HEK293 (cell line): ENCODE data around the gene ZMYND15.

Source experiments
- CTCF ChIA-PET: fragments of 350-600 bp; formaldehyde crosslinking; extraction: SDS; loops from one replicate; lab custom pipeline; 2021; ENCODE audit warnings: antibody characterized with exemption; lab: Yijun Ruan, JAX
- POLR2A ChIA-PET: fragments of 300-600 bp; formaldehyde crosslinking; extraction: SDS; loops from one replicate; lab custom pipeline; 2020; ENCODE audit warnings: antibody characterized with exemption, inconsistent platforms; lab: Yijun Ruan, JAX
- H3K27ac ChIP-seq: fragments of 200-500 bp; sonication (Bioruptor generic); 2 replicates; pipeline ENCODE4 v1.5.1; 2014; ENCODE audit warnings: low read depth, low read length, control low read depth, inconsistent platforms; ENCODE audit errors: extremely low read depth
- H3K36me3 ChIP-seq, 2 experiments: fragments of 200-500 bp in 1 of 2; sonication (Bioruptor generic) in 1 of 2; 1 replicate in 1 of 2; 2 replicates in 1 of 2; pipeline ENCODE4 v1.5.1; 2014 to 2017; ENCODE audit warnings: inconsistent platforms in 2 of 2, low read length in 2 of 2; ENCODE audit not compliant: control insufficient read depth in 2 of 2, insufficient read depth in 1 of 2
- H3K4me1 ChIP-seq: fragments of 200-500 bp; sonication (Bioruptor generic); 2 replicates; pipeline ENCODE4 v1.5.1; 2014; ENCODE audit warnings: mild to moderate bottlenecking, low read length, inconsistent platforms; ENCODE audit not compliant: control insufficient read depth, insufficient read depth
- H3K4me3 ChIP-seq: 2 replicates; pipeline ENCODE4 v1.5.1; 2011; ENCODE audit warnings: low read depth, mild to moderate bottlenecking, control low read depth, low read length, moderate library complexity
- H3K9me3 ChIP-seq: fragments of 200-500 bp; sonication (Bioruptor generic); 2 replicates; pipeline ENCODE4 v1.5.1; 2014; ENCODE audit warnings: low read depth, low read length, inconsistent platforms; ENCODE audit not compliant: control insufficient read depth, insufficient read depth
- BCL11B ChIP-seq: fragments of 450-650 bp; formaldehyde crosslinking; IDR thresholded peaks from 2 replicates; pipeline ENCODE4 v1.5.1; 2016; ENCODE audit warnings: low read depth, missing biosample characterization, missing genetic modification characterization
- SCRT2 ChIP-seq: fragments of 450-650 bp; formaldehyde crosslinking; IDR thresholded peaks from 2 replicates; pipeline ENCODE4 v1.5.1; 2016; ENCODE audit warnings: missing biosample characterization, missing genetic modification characterization
- SP2 ChIP-seq: fragments of 450-650 bp; formaldehyde crosslinking; IDR thresholded peaks from 2 replicates; pipeline ENCODE4 v1.5.1; 2016; ENCODE audit warnings: missing biosample characterization, missing genetic modification characterization
- SP7 ChIP-seq: fragments of 450-650 bp; formaldehyde crosslinking; IDR thresholded peaks from 2 replicates; pipeline ENCODE4 v1.5.1; 2016; ENCODE audit warnings: missing biosample characterization, missing genetic modification characterization
- ZNF121 ChIP-seq: fragments of 450-650 bp; formaldehyde crosslinking; IDR thresholded peaks from 2 replicates; pipeline ENCODE4 v1.5.1; 2016; ENCODE audit warnings: missing biosample characterization, missing genetic modification characterization
- ZNF169 ChIP-seq: fragments of 450-650 bp; formaldehyde crosslinking; IDR thresholded peaks from 2 replicates; pipeline ENCODE4 v1.5.1; 2016; ENCODE audit warnings: missing biosample characterization, missing genetic modification characterization
- ZNF175 ChIP-seq: fragments of 450-650 bp; formaldehyde crosslinking; IDR thresholded peaks from 2 replicates; pipeline ENCODE4 v1.5.1; 2016; ENCODE audit warnings: missing biosample characterization, missing genetic modification characterization
- ZNF211 ChIP-seq: fragments of 450-650 bp; formaldehyde crosslinking; IDR thresholded peaks from 2 replicates; pipeline ENCODE4 v1.5.1; 2016; ENCODE audit warnings: low read depth, missing biosample characterization, missing genetic modification characterization
- ZNF214 ChIP-seq: fragments of 450-650 bp; formaldehyde crosslinking; IDR thresholded peaks from 2 replicates; pipeline ENCODE4 v1.5.1; 2017; ENCODE audit warnings: missing biosample characterization, mild to moderate bottlenecking, missing genetic modification characterization, borderline replicate concordance
- ZNF274 ChIP-seq, 2 experiments: fragments of 200-500 bp in 1 of 2; fragments of 450-650 bp in 1 of 2; sonication (Bioruptor generic) in 1 of 2; formaldehyde crosslinking in 1 of 2; IDR thresholded peaks; 2 replicates each; pipeline versions ENCODE4 v1.5.1 to v1.6.1; 2014 to 2016; ENCODE audit warnings: borderline replicate concordance in 1 of 2, inconsistent platforms in 1 of 2, low read length in 1 of 2, missing biosample characterization in 1 of 2, missing genetic modification characterization in 1 of 2
- ZNF292 ChIP-seq: fragments of 450-650 bp; formaldehyde crosslinking; IDR thresholded peaks from 2 replicates; pipeline ENCODE4 v1.5.1; 2016; ENCODE audit warnings: low read depth, missing biosample characterization, missing genetic modification characterization, borderline replicate concordance
- ZNF354C ChIP-seq: fragments of 450-650 bp; formaldehyde crosslinking; IDR thresholded peaks from 2 replicates; pipeline ENCODE4 v1.5.1; 2016; ENCODE audit warnings: missing biosample characterization, missing genetic modification characterization, low read depth, borderline replicate concordance
- ZNF514 ChIP-seq: fragments of 450-650 bp; formaldehyde crosslinking; IDR thresholded peaks from 2 replicates; pipeline ENCODE4 v1.5.1; 2016; ENCODE audit warnings: missing biosample characterization, missing genetic modification characterization
- ZNF529 ChIP-seq: fragments of 450-650 bp; formaldehyde crosslinking; IDR thresholded peaks from 2 replicates; pipeline ENCODE4 v1.5.1; 2017; ENCODE audit warnings: missing genetic modification characterization, missing biosample characterization; ENCODE audit not compliant: insufficient replicate concordance
- ZNF629 ChIP-seq: fragments of 450-650 bp; formaldehyde crosslinking; IDR thresholded peaks from 2 replicates; pipeline ENCODE4 v1.5.1; 2017; ENCODE audit warnings: missing biosample characterization, missing genetic modification characterization
- ZNF658 ChIP-seq: fragments of 450-650 bp; formaldehyde crosslinking; IDR thresholded peaks from 2 replicates; pipeline ENCODE4; 2016; ENCODE audit warnings: missing biosample characterization, missing genetic modification characterization
- ZNF677 ChIP-seq: fragments of 450-650 bp; IDR thresholded peaks from 2 replicates; pipeline ENCODE4 v1.5.0; 2018; ENCODE audit warnings: missing biosample characterization, mild to moderate bottlenecking, missing genetic modification characterization, moderate library complexity
- ZNF785 ChIP-seq: fragments of 450-650 bp; formaldehyde crosslinking; IDR thresholded peaks from 2 replicates; pipeline ENCODE4 v1.5.1; 2016; ENCODE audit warnings: missing biosample characterization, missing genetic modification characterization
- ZXDB ChIP-seq: fragments of 450-650 bp; formaldehyde crosslinking; IDR thresholded peaks from 2 replicates; pipeline ENCODE4 v1.5.1; 2016; ENCODE audit warnings: missing biosample characterization, missing genetic modification characterization
- TF ChIP-seq, protein P1 (sequence below): fragments of 450-650 bp; formaldehyde crosslinking; IDR thresholded peaks from 2 replicates; pipeline ENCODE4 v1.5.0; 2017; ENCODE audit warnings: missing biosample characterization, missing genetic modification characterization, borderline replicate concordance
- TF ChIP-seq, protein P2 (sequence below): fragments of 450-650 bp; IDR thresholded peaks from 2 replicates; pipeline ENCODE4 v1.5.1; 2018; ENCODE audit warnings: missing biosample characterization, mild to moderate bottlenecking, missing genetic modification characterization

Gene ZMYND15

DNA sequence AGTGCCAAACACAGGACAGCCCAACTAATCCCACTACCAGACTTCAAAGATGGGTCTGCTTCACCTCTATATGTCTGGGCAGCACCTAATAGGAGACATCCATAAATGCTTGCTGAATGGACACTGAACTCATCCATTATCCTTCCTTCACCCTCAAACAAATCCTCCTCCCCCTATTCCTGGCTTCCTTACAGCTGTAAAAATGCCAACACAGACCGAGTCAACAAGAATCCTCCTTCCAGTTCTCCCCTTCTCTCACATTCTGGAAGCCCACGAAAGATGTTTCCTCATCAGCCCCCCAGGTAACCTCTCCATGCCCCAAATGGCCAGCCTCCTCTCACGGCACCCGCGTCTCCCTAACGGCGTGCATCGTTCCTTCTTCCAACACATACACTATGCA lies 47.9 kb upstream of the ZMYND15 start (continued):
- TF ChIP-seq ZNF658 (tag by site-specific recombination) (no peak), SP2 (tag by site-specific recombination) (no peak)
- TF ChIP-seq, all 188 proteins: peak for 0

DNA sequence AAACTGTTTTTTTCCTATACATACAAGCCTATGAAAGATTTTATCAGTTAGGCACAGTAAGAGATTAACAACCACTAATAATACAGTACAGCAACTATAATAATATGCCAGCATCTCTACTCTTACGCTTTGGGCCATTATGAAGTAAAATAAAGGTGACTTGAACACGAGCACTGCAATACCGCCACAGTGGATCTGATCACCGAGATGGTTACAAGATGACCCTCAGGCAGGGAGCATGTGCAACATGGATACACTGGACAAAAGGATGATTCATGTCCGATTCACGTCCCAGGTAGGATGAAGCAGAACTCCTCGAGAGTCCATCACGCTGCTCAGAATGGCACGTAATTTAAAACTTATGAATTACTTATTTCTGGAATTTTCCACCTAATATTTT lies 46.2 kb upstream of the ZMYND15 start:
- H3K4me3 ChIP-seq, result no peak overlapping the region
- POLR2A ChIA-PET, result no interaction called here
- no peaks in the 10 kb centered on the region for H3K9me3 ChIP-seq
- no peaks in the 10 kb centered on the region for H3K4me1 ChIP-seq
- H3K36me3 ChIP-seq, result peaks cover 51 to 72% of the 10 kb centered on the region in 2 experiments
- TF ChIP-seq SP7 (tag by site-specific recombination) (peak; percentile 78), ZNF629 (tag by site-specific recombination) (no peak)
- TF ChIP-seq, all 188 proteins: peak for 1
- CTCF ChIA-PET, result interaction anchor here (0.7 kb wide), 1 partner anchor 46 kb away, joined by 4 read pairs; no protein-coding TSS in a partner anchor
- no peak overlapping the region for H3K27ac ChIP-seq

- no peaks in the 10 kb centered on the region for H3K4me1 ChIP-seq
- CTCF ChIA-PET, result interaction anchor here (0.5 kb wide), 1 partner anchor 1014 kb away, joined by 3 read pairs; no protein-coding TSS in a partner anchor
- TF ChIP-seq ZNF292 (tag by site-specific recombination) (no peak), ZNF677 (tag by site-specific recombination) (no peak), ZNF121 (tag by site-specific recombination) (no peak), ZNF529 (tag by site-specific recombination) (no peak), ZXDB (no peak), ZNF214 (tag by site-specific recombination) (no peak), ZNF274 (IDR thresholded peaks at IDR 0.05; ENCODE audit: low read length) (no peak), ZNF274 (tag by site-specific recombination; IDR thresholded peaks at IDR 0.05; ENCODE audit: borderline replicate concordance) (no peak), ZNF175 (tag by site-specific recombination) (no peak), ZNF354C (tag by site-specific recombination) (no peak), ZNF211 (tag by site-specific recombination) (no peak), BCL11B (tag by site-specific recombination) (no peak), ZNF169 (no peak), ZNF514 (tag by site-specific recombination) (no peak), ZNF658 (tag by site-specific recombination) (no peak), ZNF785 (tag by site-specific recombination) (no peak), SCRT2 (tag by site-specific recombination) (no peak)
- TF ChIP-seq, protein P1, sequence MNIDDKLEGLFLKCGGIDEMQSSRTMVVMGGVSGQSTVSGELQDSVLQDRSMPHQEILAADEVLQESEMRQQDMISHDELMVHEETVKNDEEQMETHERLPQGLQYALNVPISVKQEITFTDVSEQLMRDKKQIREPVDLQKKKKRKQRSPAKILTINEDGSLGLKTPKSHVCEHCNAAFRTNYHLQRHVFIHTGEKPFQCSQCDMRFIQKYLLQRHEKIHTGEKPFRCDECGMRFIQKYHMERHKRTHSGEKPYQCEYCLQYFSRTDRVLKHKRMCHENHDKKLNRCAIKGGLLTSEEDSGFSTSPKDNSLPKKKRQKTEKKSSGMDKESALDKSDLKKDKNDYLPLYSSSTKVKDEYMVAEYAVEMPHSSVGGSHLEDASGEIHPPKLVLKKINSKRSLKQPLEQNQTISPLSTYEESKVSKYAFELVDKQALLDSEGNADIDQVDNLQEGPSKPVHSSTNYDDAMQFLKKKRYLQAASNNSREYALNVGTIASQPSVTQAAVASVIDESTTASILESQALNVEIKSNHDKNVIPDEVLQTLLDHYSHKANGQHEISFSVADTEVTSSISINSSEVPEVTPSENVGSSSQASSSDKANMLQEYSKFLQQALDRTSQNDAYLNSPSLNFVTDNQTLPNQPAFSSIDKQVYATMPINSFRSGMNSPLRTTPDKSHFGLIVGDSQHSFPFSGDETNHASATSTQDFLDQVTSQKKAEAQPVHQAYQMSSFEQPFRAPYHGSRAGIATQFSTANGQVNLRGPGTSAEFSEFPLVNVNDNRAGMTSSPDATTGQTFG (tag by site-specific recombination), result no peak
- TF ChIP-seq, protein P2, sequence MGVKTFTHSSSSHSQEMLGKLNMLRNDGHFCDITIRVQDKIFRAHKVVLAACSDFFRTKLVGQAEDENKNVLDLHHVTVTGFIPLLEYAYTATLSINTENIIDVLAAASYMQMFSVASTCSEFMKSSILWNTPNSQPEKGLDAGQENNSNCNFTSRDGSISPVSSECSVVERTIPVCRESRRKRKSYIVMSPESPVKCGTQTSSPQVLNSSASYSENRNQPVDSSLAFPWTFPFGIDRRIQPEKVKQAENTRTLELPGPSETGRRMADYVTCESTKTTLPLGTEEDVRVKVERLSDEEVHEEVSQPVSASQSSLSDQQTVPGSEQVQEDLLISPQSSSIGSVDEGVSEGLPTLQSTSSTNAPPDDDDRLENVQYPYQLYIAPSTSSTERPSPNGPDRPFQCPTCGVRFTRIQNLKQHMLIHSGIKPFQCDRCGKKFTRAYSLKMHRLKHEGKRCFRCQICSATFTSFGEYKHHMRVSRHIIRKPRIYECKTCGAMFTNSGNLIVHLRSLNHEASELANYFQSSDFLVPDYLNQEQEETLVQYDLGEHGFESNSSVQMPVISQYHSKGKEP, result no peak
- TF ChIP-seq, all 188 proteins: peak for 0
- POLR2A ChIA-PET, result interaction anchor here (0.9 kb wide), 1 partner anchor 13 kb away, joined by 3 read pairs; no protein-coding TSS in a partner anchor
- Histone ChIP-seq H3K27ac (no peak overlapping the region), H3K9me3 (no peaks in the 10 kb centered on the region), H3K4me3 (no peak overlapping the region), H3K36me3 (peaks cover 38 to 47% of the 10 kb centered on the region in 2 experiments)
Observed at GRCh38 chr17:4696437-4696805, 43.2 kb upstream of the ZMYND15 start.
